Fibroblast of peridontal ligament (primary cell): ENCODE measurements around the gene CSNK1E.

Experiments used
- DNase-seq: peaks from one replicate; pipeline ENCODE4 v3.0.0-alpha.2; 2010; ENCODE audit errors: extremely low read depth

The CSNK1E gene

DNA sequence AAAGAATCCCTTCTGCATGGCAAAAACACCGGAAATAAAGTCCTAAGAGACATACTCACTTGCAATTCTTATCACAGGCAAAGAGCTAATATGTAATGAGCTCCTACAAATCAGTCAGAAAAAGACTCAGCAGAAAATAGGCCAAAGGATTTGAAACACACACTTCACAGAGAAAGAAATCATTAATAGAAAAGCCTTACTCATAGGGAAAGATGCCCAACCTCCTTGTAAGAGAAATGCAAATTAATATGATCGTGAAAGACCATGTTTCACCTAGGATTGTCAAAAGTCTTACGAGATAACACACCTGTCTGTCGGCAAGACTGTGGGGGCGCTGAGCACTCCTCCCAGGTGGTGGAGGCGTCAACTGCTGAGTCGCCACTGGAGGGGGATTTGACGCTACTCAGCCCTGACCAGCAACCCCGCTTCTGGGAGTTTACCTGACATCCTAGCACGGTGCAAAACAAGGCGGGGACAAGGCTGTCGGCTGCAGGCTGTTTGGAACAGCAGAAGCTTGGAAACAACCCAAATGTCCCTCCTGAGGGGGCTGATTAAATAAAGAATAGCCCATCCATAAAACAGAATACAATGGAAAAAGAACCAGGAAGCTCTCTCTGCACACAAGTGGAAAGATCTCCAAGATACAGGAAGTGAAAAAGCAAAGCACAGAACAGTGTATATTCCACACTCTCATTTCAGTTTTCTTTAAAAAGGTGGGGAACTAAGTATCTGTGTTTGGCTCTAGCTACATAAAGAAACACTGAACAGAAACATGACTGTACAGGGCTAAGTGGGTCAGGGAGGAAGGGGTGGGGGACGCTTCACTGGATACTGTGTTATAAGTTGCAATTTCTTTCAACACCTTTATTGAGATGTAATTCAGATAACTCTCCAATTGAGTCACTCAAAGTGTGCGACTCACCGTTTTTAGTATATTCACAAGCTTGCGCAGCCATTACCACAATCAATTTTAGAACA lies 11.5 kb downstream of the CSNK1E start:
- peak; percentile 30 for DNase-seq

DNA sequence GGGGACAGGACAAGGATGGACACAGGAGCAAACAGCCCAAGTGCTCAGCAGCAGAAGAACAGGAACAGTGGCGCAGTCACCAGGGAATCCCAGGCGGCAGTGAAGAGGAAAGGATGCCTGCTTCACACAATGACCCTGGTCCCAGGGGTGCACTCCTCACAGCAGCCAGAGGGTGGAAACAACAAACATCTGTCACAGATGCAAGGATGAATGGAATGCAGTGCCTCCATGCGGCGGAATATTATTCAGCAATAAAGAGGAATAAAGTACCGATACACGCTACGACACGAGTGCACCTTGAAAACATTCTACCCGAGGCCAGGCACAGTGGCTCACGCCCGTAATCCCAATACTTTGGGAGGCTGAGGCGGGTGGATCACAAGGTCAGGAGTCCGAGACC lies 12.7 kb downstream of the CSNK1E start:
- DNase-seq: no peak

GRCh38 chr22:38303974-38304373 lies 13.3 kb downstream of the CSNK1E start:
- no peak for DNase-seq

DNA sequence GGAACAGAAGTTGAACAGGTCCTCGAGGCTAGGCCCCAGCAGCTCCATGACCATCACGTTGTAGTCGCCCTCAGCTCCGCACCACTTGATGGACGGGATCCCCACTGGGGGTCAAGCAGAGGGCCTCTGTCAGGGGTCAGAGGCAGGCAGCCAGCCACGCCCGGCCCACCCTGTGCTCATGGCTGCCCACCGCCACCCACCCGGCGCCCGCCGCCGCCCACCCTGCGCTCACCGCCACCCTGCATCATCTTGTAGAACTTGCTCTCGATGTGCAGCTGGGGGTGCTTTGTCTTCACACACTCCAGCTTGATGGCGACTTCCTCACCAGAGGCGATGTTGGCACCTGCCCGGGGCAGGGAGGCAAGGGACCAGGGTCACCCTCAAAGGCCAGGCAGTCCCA lies 14.3 kb downstream of the CSNK1E start:
- no peak for DNase-seq

GRCh38 chr22:38300946-38301345 lies 16.3 kb downstream of the CSNK1E start:
- no peak for DNase-seq

DNA sequence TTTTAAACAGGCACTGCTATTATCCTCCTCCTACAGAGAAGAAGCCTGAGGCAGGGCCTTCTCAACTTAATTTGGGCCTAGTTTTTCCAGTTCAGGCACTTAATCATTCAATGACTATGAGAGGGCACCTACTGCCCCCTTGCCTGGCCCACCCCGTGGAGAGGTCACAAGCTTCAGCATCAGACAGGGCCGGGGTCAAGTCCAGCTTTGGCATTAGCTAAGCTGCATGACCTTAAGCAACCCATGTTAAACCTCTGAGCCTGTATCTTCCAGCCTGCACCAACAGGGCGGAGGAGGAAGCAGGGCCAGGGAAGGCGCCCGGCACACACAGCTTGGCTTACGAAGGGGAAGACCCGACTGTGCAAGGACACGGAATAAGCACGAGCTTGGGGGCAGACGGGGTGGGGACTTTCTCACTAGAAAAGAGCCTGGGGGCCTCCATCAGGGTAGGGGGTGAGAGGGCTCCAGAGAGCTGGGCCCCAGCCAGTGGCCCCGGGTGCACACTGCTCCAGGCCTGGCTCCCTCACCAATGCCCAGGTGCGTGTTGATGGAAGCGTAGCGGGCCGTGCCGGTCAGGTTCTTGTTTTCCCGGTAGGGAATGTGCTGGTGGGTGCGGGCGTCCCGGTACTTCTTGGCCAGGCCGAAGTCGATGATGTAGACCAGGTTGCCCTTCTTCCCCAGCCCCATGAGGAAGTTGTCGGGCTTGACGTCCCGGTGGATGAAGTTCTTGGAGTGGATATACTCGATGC lies 16.9 kb downstream of the CSNK1E start:
- no peak for DNase-seq

DNA sequence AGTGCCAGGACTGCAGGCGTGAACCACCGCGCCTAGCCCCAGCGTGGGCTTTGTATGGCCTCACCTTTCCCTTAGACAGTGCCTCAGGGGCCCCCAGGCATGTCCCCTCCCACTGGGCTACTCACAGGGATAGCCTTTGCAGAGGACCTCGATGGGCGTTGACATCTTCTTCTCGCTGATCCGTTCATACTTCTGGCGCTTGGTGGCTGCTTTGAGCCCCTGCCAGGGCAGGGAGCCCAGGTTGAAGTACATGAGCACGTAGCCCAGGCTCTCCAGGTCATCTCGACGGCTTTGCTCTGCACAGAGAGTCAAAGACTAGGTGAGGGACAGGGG lies 17.5 kb downstream of the CSNK1E start:
- no peak for DNase-seq

- DNase-seq: no peak
These were observed 18.8 kb downstream of the CSNK1E start for GRCh38 chr22:38298312-38299005.

- no peak for DNase-seq
These were observed 20.9 kb downstream of the CSNK1E start for GRCh38 chr22:38296372-38296771.

- no peak for DNase-seq
These were observed 21.4 kb downstream of the CSNK1E start for GRCh38 chr22:38295863-38296262.

DNA sequence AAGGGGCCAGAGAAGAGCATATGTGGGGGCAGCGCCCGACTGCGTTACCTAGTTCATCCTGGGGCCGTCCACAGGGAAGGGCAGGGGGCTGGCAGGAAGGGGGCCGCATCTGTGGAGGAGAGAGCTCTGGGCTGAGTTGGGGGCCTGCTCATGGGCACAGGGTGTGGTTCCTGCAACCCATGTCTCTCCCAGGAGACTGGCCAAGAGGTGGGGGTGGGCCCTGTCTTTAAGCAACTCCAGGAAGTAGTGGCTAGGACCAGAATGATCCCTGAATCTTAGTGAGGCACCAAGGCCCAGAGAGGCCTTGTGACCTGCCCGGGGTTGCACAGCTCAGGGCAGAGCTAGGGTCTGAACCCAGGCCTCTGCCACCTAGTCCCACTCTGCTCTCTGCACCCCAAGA lies 21.9 kb downstream of the CSNK1E start:
- DNase-seq: no peak

DNA sequence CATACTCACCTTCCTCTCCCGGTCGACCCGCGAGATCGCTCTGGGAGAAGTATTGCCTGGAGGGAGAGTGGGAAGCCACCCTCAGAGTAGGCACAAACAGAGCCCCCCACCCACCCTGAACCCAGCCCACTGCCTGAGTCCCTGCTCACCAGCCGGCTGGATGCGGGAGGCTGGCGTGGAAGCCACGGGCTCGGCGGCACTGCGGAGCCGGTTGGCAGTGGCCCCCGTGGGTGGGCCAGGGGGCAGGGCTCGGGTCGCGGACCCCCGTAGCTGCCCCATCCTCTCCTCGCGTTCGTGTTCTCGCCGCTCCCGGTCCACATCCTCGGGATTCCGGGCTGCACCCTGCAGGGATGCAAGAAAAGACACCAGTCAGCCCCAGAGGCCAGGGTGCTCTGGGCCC lies 23.0 kb downstream of the CSNK1E start:
- no peak for DNase-seq

DNA sequence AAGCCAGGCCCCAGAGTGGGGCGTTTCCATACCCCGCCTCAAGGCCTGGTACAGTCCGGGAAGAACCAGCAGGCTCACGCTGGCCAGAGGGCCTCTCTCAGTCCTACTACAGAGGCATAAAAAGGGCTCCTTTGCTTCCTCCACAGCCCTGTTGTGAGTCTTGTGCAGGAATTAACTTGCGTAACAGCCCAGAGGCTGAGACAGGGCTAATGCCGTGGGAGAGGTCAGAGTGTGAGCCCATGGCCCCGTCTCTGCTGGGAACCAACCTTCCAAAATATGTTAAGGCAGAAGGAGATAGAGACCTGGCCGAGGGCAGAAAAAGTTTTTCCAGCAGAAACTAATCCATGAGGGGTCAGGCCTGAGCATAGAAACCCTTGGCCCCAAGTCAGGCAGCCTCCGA lies 24.5 kb downstream of the CSNK1E start:
- DNase-seq: no peak

DNA sequence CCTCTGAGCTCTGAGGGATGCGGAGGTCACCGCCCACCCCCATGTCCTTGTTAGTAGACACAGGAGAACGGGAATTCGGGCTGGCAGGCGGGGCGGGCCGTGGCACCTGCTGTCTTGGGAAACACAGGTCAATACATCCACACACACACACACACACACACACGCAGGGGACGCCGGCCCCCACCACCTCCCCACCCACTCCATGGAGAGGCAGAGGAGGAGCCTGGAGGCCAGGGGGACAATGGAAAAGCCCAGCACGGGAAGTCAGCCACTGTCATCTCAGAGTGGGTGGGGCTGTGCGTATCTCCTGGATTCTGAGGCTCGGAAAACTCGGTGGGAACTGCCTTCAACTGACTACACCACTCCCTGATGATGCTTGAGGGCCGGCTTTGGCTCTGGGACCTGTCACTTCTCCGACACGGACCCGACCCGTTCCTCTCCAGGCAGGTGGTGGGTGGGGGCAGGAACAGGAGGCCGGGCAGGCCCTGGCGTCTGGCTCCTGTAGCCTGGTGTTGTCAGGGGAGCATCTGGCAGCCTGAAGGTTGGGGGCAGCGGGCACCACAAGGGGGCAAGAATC lies 25.9 kb downstream of the CSNK1E start:
- DNase-seq: no peak

DNA sequence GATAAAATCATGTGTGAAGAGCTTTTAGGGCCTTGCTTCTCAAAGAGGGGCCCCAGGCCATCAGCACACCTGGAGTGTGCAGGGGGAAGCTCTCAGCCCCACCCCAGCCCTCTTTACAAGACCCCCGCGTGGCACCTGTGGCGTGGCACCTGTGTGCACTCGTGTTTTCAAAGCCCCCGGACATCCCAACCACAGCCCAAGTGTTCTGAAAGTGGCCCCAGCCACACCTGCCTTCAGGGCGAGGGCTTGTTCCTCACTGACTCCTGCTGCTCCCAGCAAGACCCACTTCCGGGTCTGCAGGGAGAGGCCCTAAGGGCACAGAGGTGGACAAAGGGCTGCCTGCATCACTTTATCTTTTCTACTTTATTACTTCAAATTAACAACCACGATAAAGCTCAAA lies 26.9 kb downstream of the CSNK1E start:
- DNase-seq: no peak

GRCh38 chr22:38289583-38290082 lies 27.6 kb downstream of the CSNK1E start:
- no peak for DNase-seq

DNA sequence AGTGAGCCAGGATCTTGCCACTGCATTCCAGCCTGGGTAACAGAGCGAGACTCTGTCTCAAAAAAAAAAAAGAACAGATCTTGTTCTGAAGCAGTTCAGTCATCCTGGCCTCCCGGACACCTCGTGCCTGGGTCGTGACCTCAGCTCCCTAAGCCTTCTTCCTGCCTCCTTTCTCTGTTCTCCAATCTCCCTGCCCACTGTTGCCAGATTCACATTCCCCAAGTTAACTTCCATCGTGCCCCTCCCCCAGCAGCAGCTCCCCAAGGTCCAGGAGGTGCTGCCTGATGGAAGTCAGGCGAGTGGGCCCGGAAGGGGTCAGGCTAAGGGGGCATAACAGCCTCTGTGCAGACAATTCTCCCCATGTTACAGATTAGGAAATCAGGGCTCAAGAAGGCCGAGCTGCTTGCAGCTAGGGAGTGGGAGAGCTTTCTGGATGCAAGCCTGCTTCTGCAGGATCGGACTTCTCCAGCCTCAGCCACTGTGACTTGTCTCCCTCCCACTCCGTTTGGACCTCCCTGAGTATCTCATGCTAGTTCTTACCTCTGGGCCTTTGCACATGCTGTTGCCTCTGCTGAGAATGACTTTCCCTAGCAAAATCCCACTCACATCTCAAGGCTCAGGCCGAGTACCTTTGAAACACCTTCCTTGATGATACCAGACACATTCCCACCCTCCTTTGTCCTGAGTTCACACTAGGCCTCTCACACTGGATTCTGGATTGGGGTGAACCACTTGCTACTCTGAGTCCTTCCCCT lies 30.1 kb downstream of the CSNK1E start:
- no peak for DNase-seq

DNA sequence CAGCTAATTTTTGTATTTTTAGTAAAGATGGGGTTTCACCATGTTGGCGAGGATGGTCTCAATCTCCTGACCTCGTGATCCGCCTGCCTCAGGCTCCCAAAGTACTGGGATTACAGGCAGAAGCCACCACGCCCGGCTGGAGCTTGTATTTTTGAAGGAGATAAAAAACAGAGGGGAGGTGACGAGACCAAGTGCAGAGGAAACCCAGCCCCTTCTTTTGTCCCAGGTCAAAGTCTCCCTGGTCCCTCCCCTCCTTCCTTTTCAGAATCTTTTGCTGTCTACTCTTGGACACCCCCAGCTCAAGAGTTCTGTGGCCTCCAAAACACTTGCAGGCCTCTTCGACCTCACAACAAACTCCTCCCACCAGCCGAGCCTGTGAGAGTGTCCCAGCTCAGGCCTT lies 32.2 kb downstream of the CSNK1E start:
- DNase-seq: no peak

- peak; percentile 98 for DNase-seq
These were observed 33.2 kb downstream of the CSNK1E start for GRCh38 chr22:38284042-38284402.

DNA sequence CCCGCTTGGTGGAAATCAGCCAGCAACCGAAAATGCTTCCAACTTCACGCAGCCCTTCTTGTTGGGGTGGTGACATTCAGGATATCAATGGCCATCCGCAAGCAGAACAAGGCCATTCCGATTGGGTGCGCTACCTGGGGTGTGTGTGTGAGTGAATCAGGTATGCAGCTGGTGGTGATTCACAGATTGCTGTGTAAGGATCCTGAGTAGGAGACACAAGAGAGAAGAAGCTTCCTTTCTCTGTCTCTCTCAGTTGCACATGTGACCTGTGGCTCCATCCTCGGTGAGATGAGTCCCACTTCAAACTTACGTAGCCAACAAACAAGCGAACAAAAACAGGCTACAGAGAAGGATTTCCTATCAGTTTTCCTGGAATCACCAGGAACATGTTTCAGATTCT lies 34.8 kb downstream of the CSNK1E start:
- no peak for DNase-seq

GRCh38 chr22:38276166-38276565 lies 41.1 kb downstream of the CSNK1E start:
- DNase-seq: no peak
